Measurements from ENCODE around the gene DCAF8.

Gene DCAF8

GRCh38 chr1:160232911-160233310 is 29.4 kb downstream of the DCAF8 start:
- no peaks in the 10 kb centered on the region for H3K27me3 ChIP-seq (ENCODE audit: low read depth, low read length)
- no peak overlapping the region for H3K27ac ChIP-seq (ENCODE audit: low read length)
- no peaks in the 10 kb centered on the region for H3K79me2 ChIP-seq (ENCODE audit: low read length)
- no peak overlapping the region for H3K9ac ChIP-seq (ENCODE audit: low read length)
- peaks cover 16% of the 10 kb centered on the region for H3K4me1 ChIP-seq (ENCODE audit: low read length)
- H3K4me3 ChIP-seq (ENCODE audit: low read length): no peak overlapping the region
- H2AFZ ChIP-seq (ENCODE audit: low read depth, low read length): no peak overlapping the region
- H4K20me1 ChIP-seq (ENCODE audit: insufficient read depth, low read length): peaks cover 7% of the 10 kb centered on the region; the same call in 1 of the 2 replicates
- H3K36me3 ChIP-seq (replicated peaks; ENCODE audit: low read depth, low read length): peaks cover 69% of the 10 kb centered on the region
- no peak for TF ChIP-seq EZH2phosphoT487 (IDR thresholded peaks at IDR 0.05; ENCODE audit: low read depth)
- no peak for TF ChIP-seq CTCF (IDR thresholded peaks at IDR 0.05; ENCODE audit: low read depth, low read length)
- no peak overlapping the region for H3K4me2 ChIP-seq (ENCODE audit: low read length)
- no peaks in the 10 kb centered on the region for H3K9me3 ChIP-seq (ENCODE audit: insufficient read depth, low read length)

- Histone ChIP-seq H4K20me1 (ENCODE audit: insufficient read depth, low read length) (peaks cover 4% of the 10 kb centered on the region; the same call in 1 of the 2 replicates), H3K36me3 (replicated peaks; ENCODE audit: low read depth, low read length) (peaks cover 77% of the 10 kb centered on the region)
- TF ChIP-seq EZH2phosphoT487 (IDR thresholded peaks at IDR 0.05; ENCODE audit: low read depth) (no peak), CTCF (IDR thresholded peaks at IDR 0.05; ENCODE audit: low read depth, low read length) (no peak)
Observed at GRCh38 chr1:160228431-160228830, 33.9 kb downstream of the DCAF8 start.

DNA sequence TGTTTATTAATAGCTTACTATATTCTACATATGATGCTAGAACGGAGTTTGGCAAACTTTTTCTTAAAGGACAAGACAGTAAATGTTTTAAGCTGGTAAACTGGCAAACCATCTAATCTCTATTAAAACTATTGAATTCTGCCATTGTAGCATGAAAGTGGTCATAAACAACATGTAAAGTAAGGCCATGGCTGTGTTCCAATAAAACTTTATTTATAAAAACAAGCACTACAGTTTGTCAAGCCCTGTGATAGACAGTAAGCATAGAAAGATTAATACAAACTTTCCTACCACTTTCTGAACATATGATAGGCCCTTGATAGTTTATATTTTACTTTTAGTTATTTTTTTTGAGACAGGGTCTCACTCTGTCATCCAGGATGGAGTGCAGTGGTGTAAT is 34.8 kb downstream of the DCAF8 start:
- Histone ChIP-seq H3K4me3 (ENCODE audit: low read length) (no peak overlapping the region), H3K27me3 (ENCODE audit: low read depth, low read length) (no peaks in the 10 kb centered on the region), H3K9me3 (ENCODE audit: insufficient read depth, low read length) (no peaks in the 10 kb centered on the region), H3K4me2 (ENCODE audit: low read length) (no peak overlapping the region), H3K79me2 (ENCODE audit: low read length) (no peaks in the 10 kb centered on the region), H2AFZ (ENCODE audit: low read depth, low read length) (no peak overlapping the region), H3K9ac (ENCODE audit: low read length) (no peak overlapping the region), H4K20me1 (ENCODE audit: insufficient read depth, low read length) (peaks cover 3% of the 10 kb centered on the region; the same call in 1 of the 2 replicates), H3K27ac (ENCODE audit: low read length) (no peak overlapping the region), H3K4me1 (ENCODE audit: low read length) (peaks cover 7% of the 10 kb centered on the region; the same call in 1 of the 2 replicates), H3K36me3 (replicated peaks; ENCODE audit: low read depth, low read length) (peaks cover 80% of the 10 kb centered on the region)
- no peak for TF ChIP-seq CTCF (IDR thresholded peaks at IDR 0.05; ENCODE audit: low read depth, low read length)
- no peak for TF ChIP-seq EZH2phosphoT487 (IDR thresholded peaks at IDR 0.05; ENCODE audit: low read depth)

More at GRCh38 chr1:160228431-160228830, 33.9 kb downstream of the DCAF8 start:
- H3K4me2 ChIP-seq (ENCODE audit: low read length): no peak overlapping the region
- no peaks in the 10 kb centered on the region for H3K79me2 ChIP-seq (ENCODE audit: low read length)
- H3K9me3 ChIP-seq (ENCODE audit: insufficient read depth, low read length): no peaks in the 10 kb centered on the region
- no peak overlapping the region for H3K4me3 ChIP-seq (ENCODE audit: low read length)
- no peaks in the 10 kb centered on the region for H3K27me3 ChIP-seq (ENCODE audit: low read depth, low read length)
- no peak overlapping the region for H2AFZ ChIP-seq (ENCODE audit: low read depth, low read length)
- H3K27ac ChIP-seq (ENCODE audit: low read length): no peak overlapping the region
- H3K9ac ChIP-seq (ENCODE audit: low read length): no peak overlapping the region
- peaks cover 7% of the 10 kb centered on the region; the same call in 1 of the 2 replicates for H3K4me1 ChIP-seq (ENCODE audit: low read length)

GRCh38 chr1:160227034-160227433 is 35.3 kb downstream of the DCAF8 start:
- Histone ChIP-seq H3K79me2 (ENCODE audit: low read length) (no peaks in the 10 kb centered on the region), H3K27ac (ENCODE audit: low read length) (no peak overlapping the region), H2AFZ (ENCODE audit: low read depth, low read length) (no peak overlapping the region), H3K27me3 (ENCODE audit: low read depth, low read length) (no peaks in the 10 kb centered on the region), H3K9ac (ENCODE audit: low read length) (no peak overlapping the region), H3K4me1 (ENCODE audit: low read length) (peaks cover 7% of the 10 kb centered on the region; the same call in 1 of the 2 replicates), H4K20me1 (ENCODE audit: insufficient read depth, low read length) (peaks cover 3% of the 10 kb centered on the region; the same call in 1 of the 2 replicates), H3K4me2 (ENCODE audit: low read length) (no peak overlapping the region), H3K36me3 (replicated peaks; ENCODE audit: low read depth, low read length) (peaks cover 85% of the 10 kb centered on the region), H3K4me3 (ENCODE audit: low read length) (no peak overlapping the region), H3K9me3 (ENCODE audit: insufficient read depth, low read length) (no peaks in the 10 kb centered on the region)
- TF ChIP-seq EZH2phosphoT487 (IDR thresholded peaks at IDR 0.05; ENCODE audit: low read depth) (no peak), CTCF (IDR thresholded peaks at IDR 0.05; ENCODE audit: low read depth, low read length) (no peak)
